HG02852 (cell line): ENCODE data around the gene CDH12.

Source experiments
- ATAC-seq: cut with Tn5 transposase; IDR thresholded peaks from one replicate; pipeline ENCODE4 v1.9.1; 2021; ENCODE audit warnings: mild to moderate bottlenecking, moderate library complexity; ENCODE audit not compliant: unreplicated experiment

The CDH12 gene

GRCh38 chr5:21880164-21880563, 973.0 kb downstream of the CDH12 start:
- no peak for ATAC-seq

- ATAC-seq, result no peak
These were observed 990.2 kb downstream of the CDH12 start for GRCh38 chr5:21862986-21863385.

- ATAC-seq, result no peak
These were observed 994.7 kb downstream of the CDH12 start for GRCh38 chr5:21858441-21858840.

- ATAC-seq, result no peak
These were observed 996.2 kb downstream of the CDH12 start for GRCh38 chr5:21856987-21857386.

GRCh38 chr5:21847300-21847699, 1005.8 kb downstream of the CDH12 start:
- ATAC-seq, result no peak

GRCh38 chr5:21844960-21845359, 1008.2 kb downstream of the CDH12 start:
- no peak for ATAC-seq

- ATAC-seq, result no peak
These were observed 1018.3 kb downstream of the CDH12 start for GRCh38 chr5:21834863-21835262.

GRCh38 chr5:21831145-21831787, 1021.9 kb downstream of the CDH12 start:
- ATAC-seq, result peak; percentile 74

GRCh38 chr5:21826884-21827283, 1026.3 kb downstream of the CDH12 start:
- ATAC-seq, result no peak

- ATAC-seq, result no peak
These were observed 1029.6 kb downstream of the CDH12 start for GRCh38 chr5:21823588-21823987.

- ATAC-seq, result no peak
These were observed 1030.0 kb downstream of the CDH12 start for GRCh38 chr5:21823076-21823574.

GRCh38 chr5:21820527-21820926, 1032.6 kb downstream of the CDH12 start:
- ATAC-seq, result no peak

GRCh38 chr5:21818370-21818720, 1034.8 kb downstream of the CDH12 start:
- ATAC-seq, result no peak

GRCh38 chr5:21817668-21818369, 1035.3 kb downstream of the CDH12 start:
- ATAC-seq, result no peak

GRCh38 chr5:21810737-21811316, 1042.3 kb downstream of the CDH12 start:
- ATAC-seq, result no peak

- no peak for ATAC-seq
These were observed 1043.5 kb downstream of the CDH12 start for GRCh38 chr5:21809611-21810010.

GRCh38 chr5:21807953-21808352, 1045.2 kb downstream of the CDH12 start:
- no peak for ATAC-seq

GRCh38 chr5:21806943-21807342, 1046.2 kb downstream of the CDH12 start:
- ATAC-seq, result no peak

- no peak for ATAC-seq
These were observed 1046.9 kb downstream of the CDH12 start for GRCh38 chr5:21806271-21806670.

- peak; percentile 48 for ATAC-seq
These were observed 1050.2 kb downstream of the CDH12 start for GRCh38 chr5:21802869-21803490.

GRCh38 chr5:21802100-21802499, 1051.0 kb downstream of the CDH12 start:
- no peak for ATAC-seq

GRCh38 chr5:21792748-21793147, 1060.4 kb downstream of the CDH12 start:
- no peak for ATAC-seq
